ENCODE data around the gene SCYGR8. TPM values are rescaled to one million over a fixed set of nuclear protein-coding genes. Genes with fewer than 3 reads are reported as not detected.

The SCYGR8 gene
- total and polyA plus RNA-seq, 8 donors = not detected

DNA sequence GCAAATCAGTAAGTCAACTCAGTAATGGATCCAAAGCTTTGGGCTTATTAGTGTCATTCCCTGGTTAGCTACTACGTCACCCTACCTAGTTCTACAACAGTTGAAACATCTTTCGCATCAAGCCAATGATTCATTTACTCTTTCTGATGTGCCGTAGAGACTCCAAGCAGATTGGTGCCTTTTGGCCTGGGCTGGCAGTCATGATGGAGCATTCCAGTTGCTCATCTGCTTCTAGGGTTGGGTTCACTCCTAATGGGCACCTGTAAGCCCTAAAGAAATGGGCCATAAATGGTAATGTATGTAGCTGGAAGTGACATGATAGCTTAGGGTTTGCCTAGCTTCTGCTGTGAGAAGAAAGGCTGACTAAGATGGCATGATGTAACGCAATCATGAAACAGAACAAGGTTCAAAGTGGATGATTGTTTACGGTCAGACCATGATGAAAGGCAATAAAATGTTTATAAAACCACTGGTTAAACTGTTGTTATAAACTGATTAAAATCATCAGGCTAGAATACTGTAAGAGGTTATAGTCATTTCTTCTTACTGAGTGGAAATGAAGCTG, 47.5 kb downstream of the SCYGR8 start:
- Histone ChIP-seq H3K27ac (no peak overlapping the region), H3K36me3 (no peaks in the 10 kb centered on the region), H3K9me3 (no peaks in the 10 kb centered on the region), H3K4me1 (no peaks in the 10 kb centered on the region), H3K4me3 (no peak overlapping the region), H3K27me3 (no peaks in the 10 kb centered on the region)
- intact Hi-C loops (cut with DNase I) = no loop called here
- DNase-seq (no peak), ATAC-seq (no peak)
- TF ChIP-seq, protein P1, sequence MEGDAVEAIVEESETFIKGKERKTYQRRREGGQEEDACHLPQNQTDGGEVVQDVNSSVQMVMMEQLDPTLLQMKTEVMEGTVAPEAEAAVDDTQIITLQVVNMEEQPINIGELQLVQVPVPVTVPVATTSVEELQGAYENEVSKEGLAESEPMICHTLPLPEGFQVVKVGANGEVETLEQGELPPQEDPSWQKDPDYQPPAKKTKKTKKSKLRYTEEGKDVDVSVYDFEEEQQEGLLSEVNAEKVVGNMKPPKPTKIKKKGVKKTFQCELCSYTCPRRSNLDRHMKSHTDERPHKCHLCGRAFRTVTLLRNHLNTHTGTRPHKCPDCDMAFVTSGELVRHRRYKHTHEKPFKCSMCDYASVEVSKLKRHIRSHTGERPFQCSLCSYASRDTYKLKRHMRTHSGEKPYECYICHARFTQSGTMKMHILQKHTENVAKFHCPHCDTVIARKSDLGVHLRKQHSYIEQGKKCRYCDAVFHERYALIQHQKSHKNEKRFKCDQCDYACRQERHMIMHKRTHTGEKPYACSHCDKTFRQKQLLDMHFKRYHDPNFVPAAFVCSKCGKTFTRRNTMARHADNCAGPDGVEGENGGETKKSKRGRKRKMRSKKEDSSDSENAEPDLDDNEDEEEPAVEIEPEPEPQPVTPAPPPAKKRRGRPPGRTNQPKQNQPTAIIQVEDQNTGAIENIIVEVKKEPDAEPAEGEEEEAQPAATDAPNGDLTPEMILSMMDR (IDR thresholded peaks at IDR 0.05) = no peak

Other genes with a start within 250 kb of the SCYGR8 start
- gene SCYGR2, start 147.0 kb upstream of the SCYGR8 start, total RNA-seq = not detected
- not detected for gene SCYGR2, start 147.0 kb upstream of the SCYGR8 start, polyA plus RNA-seq (ENCODE audit: insufficient read length in 6 of 6)
- gene SCYGR3, start 131.1 kb upstream of the SCYGR8 start, total RNA-seq = not detected
- not detected for gene SCYGR3, start 131.1 kb upstream of the SCYGR8 start, polyA plus RNA-seq (ENCODE audit: insufficient read length in 6 of 6)
- not detected for gene SCYGR4, start 128.4 kb upstream of the SCYGR8 start, total RNA-seq
- under 1 TPM in 3 of 6 donors, not detected in 3; 0.08 to 0.23 (median 0.17) TPM for gene SCYGR4, start 128.4 kb upstream of the SCYGR8 start, polyA plus RNA-seq (ENCODE audit: insufficient read length in 6 of 6)
- not detected for gene SCYGR5, start 79.1 kb upstream of the SCYGR8 start, total RNA-seq
- gene SCYGR5, start 79.1 kb upstream of the SCYGR8 start, polyA plus RNA-seq (ENCODE audit: insufficient read length in 6 of 6) = not detected
- gene SLC19A3, start 27.9 kb upstream of the SCYGR8 start, total RNA-seq = 10 to 100 TPM in 1 of 2 donors, 1 to 10 TPM in 1; 6.2 to 10.7 TPM
- gene SLC19A3, start 27.9 kb upstream of the SCYGR8 start, polyA plus RNA-seq (ENCODE audit: insufficient read length in 6 of 6) = 10 to 100 TPM; 12.3 to 32.5 (median 24.3) TPM
- gene SCYGR6, start 21.1 kb upstream of the SCYGR8 start, total RNA-seq = not detected
- gene SCYGR6, start 21.1 kb upstream of the SCYGR8 start, polyA plus RNA-seq (ENCODE audit: insufficient read length in 6 of 6) = not detected
- not detected for gene SCYGR7, start 17.6 kb upstream of the SCYGR8 start, total RNA-seq
- gene SCYGR7, start 17.6 kb upstream of the SCYGR8 start, polyA plus RNA-seq (ENCODE audit: insufficient read length in 6 of 6) = not detected
- 10 to 100 TPM in 1 of 2 donors, 1 to 10 TPM in 1; 1.9 to 15.7 TPM for gene CCL20, start 67.9 kb downstream of the SCYGR8 start, total RNA-seq
- gene CCL20, start 67.9 kb downstream of the SCYGR8 start, polyA plus RNA-seq (ENCODE audit: insufficient read length in 6 of 6) = under 1 TPM in 5 of 6 donors, not detected in 1; 0.56 to 0.99 (median 0.62) TPM
- 1 to 10 TPM in 1 of 2 donors, under 1 TPM in 1; 0.99 to 7.7 TPM for gene DAW1, start 125.7 kb downstream of the SCYGR8 start, total RNA-seq
- gene DAW1, start 125.7 kb downstream of the SCYGR8 start, polyA plus RNA-seq (ENCODE audit: insufficient read length in 6 of 6) = 1 to 10 TPM in 5 of 6 donors, under 1 TPM in 1; 0.70 to 4.3 (median 3.0) TPM

Data from left lung (tissue), 10 donors.